ENCODE measurements around the gene TMIGD2.
"Not testable (repeated sequence)": the region's sequence is repeated elsewhere in the genome, so short reads cannot be mapped to it uniquely, and the experiment has no call there.

The TMIGD2 gene

GRCh38 chr19:4328991-4329681 is 26.9 kb upstream of the TMIGD2 start:
- not testable (repeated sequence) for H3K27me3 Mint-ChIP-seq, H3K36me3 Mint-ChIP-seq, H3K9me3 Mint-ChIP-seq
- H3K4me3 Mint-ChIP-seq = peak overlapping the region; percentile 86
- peak overlapping the region; percentile 88 for H3K27ac Mint-ChIP-seq
- H3K4me1 Mint-ChIP-seq = peaks cover 17% of the 10 kb centered on the region

DNA sequence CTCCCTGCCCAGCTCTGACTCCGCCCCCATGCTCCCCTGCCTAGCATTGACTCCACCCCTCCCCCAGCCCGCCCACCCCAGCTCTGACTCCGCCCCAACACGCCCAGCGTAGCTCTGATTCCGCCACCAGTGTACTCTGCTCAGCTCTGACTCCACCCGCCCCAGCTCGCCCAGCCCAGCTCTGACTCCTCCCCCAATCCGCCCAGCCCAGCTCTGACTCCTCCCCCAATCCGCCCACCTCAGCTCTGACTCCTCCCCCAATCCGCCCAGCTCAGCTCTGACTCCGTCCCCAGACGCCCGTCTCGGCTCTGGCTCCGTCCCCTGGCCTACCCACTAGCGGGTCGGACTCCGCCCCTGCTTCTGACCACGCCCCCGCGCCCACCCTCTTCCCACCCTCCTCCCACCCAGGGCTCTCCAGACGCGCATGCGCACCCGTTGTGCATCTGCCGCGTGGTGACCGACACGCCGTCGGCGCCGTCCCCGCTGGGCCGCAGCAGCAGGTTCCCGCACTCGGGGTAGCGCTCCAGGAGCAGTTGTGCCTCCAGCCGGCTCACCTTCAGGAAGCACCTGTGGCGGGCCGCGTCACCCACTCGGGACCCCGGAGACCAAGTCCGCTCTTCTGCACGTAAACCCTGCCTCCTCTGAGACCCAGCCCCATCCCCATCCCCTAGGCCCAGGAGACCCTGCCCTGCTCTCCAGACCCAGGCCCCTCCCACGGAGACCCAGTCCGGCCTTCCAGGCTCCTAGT is 26.2 kb upstream of the TMIGD2 start:
- H3K4me3 Mint-ChIP-seq = peak overlapping the region; percentile 86
- H3K4me1 Mint-ChIP-seq = peaks cover 17% of the 10 kb centered on the region
- no peaks in the 10 kb centered on the region for H3K9me3 Mint-ChIP-seq
- H3K27me3 Mint-ChIP-seq = no peaks in the 10 kb centered on the region
- no peaks in the 10 kb centered on the region for H3K36me3 Mint-ChIP-seq
- H3K27ac Mint-ChIP-seq = peak overlapping the region; percentile 88

GRCh38 chr19:4327877-4328242 is 25.7 kb upstream of the TMIGD2 start:
- peaks cover 17% of the 10 kb centered on the region for H3K4me1 Mint-ChIP-seq
- H3K36me3 Mint-ChIP-seq = no peaks in the 10 kb centered on the region
- H3K27me3 Mint-ChIP-seq = no peaks in the 10 kb centered on the region
- H3K27ac Mint-ChIP-seq = no peak overlapping the region
- H3K4me3 Mint-ChIP-seq = peak overlapping the region; percentile 86
- no peaks in the 10 kb centered on the region for H3K9me3 Mint-ChIP-seq

DNA sequence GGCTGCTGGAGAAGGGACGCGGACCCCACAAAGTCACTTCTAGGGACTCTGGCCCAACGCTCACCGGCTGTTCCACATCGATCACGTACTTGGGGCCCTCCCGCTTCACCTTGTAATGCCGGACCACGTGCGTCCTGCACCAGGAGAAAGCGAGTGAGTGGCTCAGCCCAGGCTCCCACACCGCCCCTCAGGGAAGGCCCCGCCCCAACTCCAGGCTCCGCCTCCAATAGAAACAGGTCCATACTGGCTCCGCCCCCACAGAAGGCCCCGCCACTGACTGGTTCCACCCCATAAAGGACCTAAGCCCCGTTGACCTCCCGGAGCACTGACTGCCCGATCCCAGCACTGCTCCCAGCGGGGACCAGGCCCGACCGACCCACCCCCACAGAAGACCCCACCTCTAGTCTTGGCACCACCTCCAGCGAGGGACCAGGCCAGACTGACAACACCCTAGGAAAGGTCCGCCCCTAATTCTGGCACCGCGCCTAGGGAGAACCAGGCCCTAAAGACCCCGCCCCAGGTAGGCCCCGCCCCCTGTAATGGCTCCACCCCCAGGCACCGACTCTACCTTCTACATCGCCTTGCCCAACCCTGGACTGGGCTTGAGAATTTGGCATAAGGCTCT is 25.2 kb upstream of the TMIGD2 start:
- no peaks in the 10 kb centered on the region for H3K27me3 Mint-ChIP-seq
- peaks cover 17% of the 10 kb centered on the region for H3K4me1 Mint-ChIP-seq
- no peaks in the 10 kb centered on the region for H3K36me3 Mint-ChIP-seq
- H3K4me3 Mint-ChIP-seq = peak overlapping the region; percentile 86
- H3K27ac Mint-ChIP-seq = no peak overlapping the region
- H3K9me3 Mint-ChIP-seq = no peaks in the 10 kb centered on the region

- H3K9me3 Mint-ChIP-seq = no peaks in the 10 kb centered on the region
- no peaks in the 10 kb centered on the region for H3K36me3 Mint-ChIP-seq
- no peak overlapping the region for H3K27ac Mint-ChIP-seq
- peaks cover 17% of the 10 kb centered on the region for H3K4me1 Mint-ChIP-seq
- H3K27me3 Mint-ChIP-seq = no peaks in the 10 kb centered on the region
- H3K4me3 Mint-ChIP-seq = peak overlapping the region; percentile 86
Measured at GRCh38 chr19:4326837-4327251, 24.7 kb upstream of the TMIGD2 start.

DNA sequence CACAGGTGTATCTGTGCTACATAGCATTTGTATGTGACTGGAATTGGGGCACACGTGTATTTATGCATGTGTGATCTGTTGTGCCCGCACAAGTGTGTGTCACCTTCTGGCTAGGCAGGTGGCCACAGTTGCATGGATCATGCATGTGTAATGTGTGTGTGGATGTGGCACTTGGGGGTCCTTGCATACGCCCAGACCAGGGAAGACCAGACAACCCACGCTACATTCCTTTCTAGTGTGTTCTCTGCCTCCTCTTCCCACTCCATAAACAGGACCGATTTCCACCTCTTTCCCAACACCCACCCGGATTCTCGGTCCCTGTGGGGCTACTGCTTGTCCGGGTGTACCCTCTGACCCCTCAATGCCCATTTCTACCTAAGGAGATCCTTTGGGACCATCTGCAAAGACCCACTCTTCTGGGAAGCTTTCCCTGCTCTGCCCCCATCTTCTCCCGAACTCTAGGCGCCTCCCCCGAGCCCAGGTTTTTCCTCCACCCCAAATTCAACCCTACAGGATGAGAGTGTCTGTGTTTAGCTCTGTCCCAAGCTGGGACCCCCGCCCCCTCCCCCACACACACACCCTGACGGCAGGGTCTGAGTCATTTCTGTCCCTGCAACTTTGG is 24.1 kb upstream of the TMIGD2 start:
- peaks cover 17% of the 10 kb centered on the region for H3K4me1 Mint-ChIP-seq
- H3K27me3 Mint-ChIP-seq = no peaks in the 10 kb centered on the region

DNA sequence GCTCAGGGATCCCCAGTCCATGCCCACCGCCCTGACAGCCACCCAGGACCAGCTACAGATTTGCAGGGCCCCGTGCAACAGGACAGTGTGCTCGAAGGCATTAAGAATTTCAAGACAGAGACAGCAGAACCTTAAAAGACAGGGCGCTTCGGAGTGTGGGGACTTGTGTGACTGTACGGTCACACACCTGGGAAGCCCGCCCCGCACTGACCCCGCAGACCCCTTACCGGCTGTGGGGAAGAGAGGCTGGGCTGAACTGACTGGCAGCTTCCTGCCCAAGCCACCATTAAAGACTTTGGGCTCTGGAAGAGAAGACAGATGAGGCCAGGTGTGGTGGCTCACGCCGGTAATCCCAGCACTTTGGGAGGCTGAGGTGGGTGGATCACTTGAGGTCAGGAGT is 22.0 kb upstream of the TMIGD2 start:
- Mint-ChIP-seq H3K9me3 (no peaks in the 10 kb centered on the region), H3K4me3 (no peak overlapping the region), H3K36me3 (no peaks in the 10 kb centered on the region), H3K4me1 (peaks cover 18% of the 10 kb centered on the region), H3K27me3 (no peaks in the 10 kb centered on the region), H3K27ac (no peak overlapping the region)

More for the DNA sequence above, 24.1 kb upstream of the TMIGD2 start:
- Mint-ChIP-seq H3K4me3 (peak overlapping the region; percentile 74), H3K36me3 (no peaks in the 10 kb centered on the region), H3K9me3 (no peaks in the 10 kb centered on the region), H3K27ac (peak overlapping the region; percentile 62)

- H3K27me3 Mint-ChIP-seq = no peaks in the 10 kb centered on the region
- H3K9me3 Mint-ChIP-seq = no peaks in the 10 kb centered on the region
- no peaks in the 10 kb centered on the region for H3K36me3 Mint-ChIP-seq
- no peak overlapping the region for H3K4me3 Mint-ChIP-seq
- no peak overlapping the region for H3K27ac Mint-ChIP-seq
- H3K4me1 Mint-ChIP-seq = peaks cover 21% of the 10 kb centered on the region
Measured at GRCh38 chr19:4323692-4324091, 21.5 kb upstream of the TMIGD2 start.

- Mint-ChIP-seq H3K9me3 (no peaks in the 10 kb centered on the region), H3K27ac (no peak overlapping the region), H3K4me3 (no peak overlapping the region), H3K36me3 (no peaks in the 10 kb centered on the region), H3K27me3 (no peaks in the 10 kb centered on the region), H3K4me1 (peaks cover 21% of the 10 kb centered on the region)
Measured at GRCh38 chr19:4322942-4323665, 20.9 kb upstream of the TMIGD2 start.

DNA sequence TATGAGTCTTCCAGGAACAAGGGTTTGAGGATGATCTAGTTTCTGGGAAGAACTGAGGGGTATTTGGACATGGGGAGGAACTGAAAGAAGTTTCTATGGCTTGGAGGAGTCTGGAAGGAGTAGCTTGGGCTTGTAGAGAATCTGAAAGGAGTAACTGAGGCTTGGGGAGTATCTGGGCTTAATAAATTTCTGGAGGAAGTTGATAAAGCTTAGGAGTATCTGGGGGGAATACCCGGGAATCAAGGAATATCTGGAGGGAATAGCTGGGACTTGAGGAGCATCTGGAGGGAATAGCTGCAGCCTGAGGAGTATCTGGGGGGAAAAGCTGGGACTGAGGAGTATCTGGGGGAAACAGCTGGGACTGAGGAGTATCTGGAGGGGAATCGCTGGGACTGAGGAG is 18.2 kb upstream of the TMIGD2 start:
- Mint-ChIP-seq H3K27ac (no peak overlapping the region), H3K27me3 (no peaks in the 10 kb centered on the region), H3K36me3 (no peaks in the 10 kb centered on the region), H3K4me3 (no peak overlapping the region), H3K4me1 (peaks cover 3% of the 10 kb centered on the region), H3K9me3 (no peaks in the 10 kb centered on the region)

GRCh38 chr19:4319067-4319718 is 17.0 kb upstream of the TMIGD2 start:
- Mint-ChIP-seq H3K36me3 (no peaks in the 10 kb centered on the region), H3K4me1 (peaks cover 3% of the 10 kb centered on the region), H3K27ac (peak overlapping the region; percentile 39), H3K9me3 (no peaks in the 10 kb centered on the region), H3K27me3 (no peaks in the 10 kb centered on the region), H3K4me3 (no peak overlapping the region)

GRCh38 chr19:4318460-4318859 is 16.3 kb upstream of the TMIGD2 start:
- no peaks in the 10 kb centered on the region for H3K9me3 Mint-ChIP-seq
- H3K27me3 Mint-ChIP-seq = no peaks in the 10 kb centered on the region
- no peaks in the 10 kb centered on the region for H3K36me3 Mint-ChIP-seq
- H3K27ac Mint-ChIP-seq = no peak overlapping the region
- H3K4me3 Mint-ChIP-seq = no peak overlapping the region
- peaks cover 3% of the 10 kb centered on the region for H3K4me1 Mint-ChIP-seq

GRCh38 chr19:4316956-4317355 is 14.8 kb upstream of the TMIGD2 start:
- Mint-ChIP-seq H3K4me1 (peaks cover 3% of the 10 kb centered on the region), H3K27ac (no peak overlapping the region), H3K4me3 (no peak overlapping the region), H3K9me3 (no peaks in the 10 kb centered on the region), H3K27me3 (no peaks in the 10 kb centered on the region), H3K36me3 (no peaks in the 10 kb centered on the region)

DNA sequence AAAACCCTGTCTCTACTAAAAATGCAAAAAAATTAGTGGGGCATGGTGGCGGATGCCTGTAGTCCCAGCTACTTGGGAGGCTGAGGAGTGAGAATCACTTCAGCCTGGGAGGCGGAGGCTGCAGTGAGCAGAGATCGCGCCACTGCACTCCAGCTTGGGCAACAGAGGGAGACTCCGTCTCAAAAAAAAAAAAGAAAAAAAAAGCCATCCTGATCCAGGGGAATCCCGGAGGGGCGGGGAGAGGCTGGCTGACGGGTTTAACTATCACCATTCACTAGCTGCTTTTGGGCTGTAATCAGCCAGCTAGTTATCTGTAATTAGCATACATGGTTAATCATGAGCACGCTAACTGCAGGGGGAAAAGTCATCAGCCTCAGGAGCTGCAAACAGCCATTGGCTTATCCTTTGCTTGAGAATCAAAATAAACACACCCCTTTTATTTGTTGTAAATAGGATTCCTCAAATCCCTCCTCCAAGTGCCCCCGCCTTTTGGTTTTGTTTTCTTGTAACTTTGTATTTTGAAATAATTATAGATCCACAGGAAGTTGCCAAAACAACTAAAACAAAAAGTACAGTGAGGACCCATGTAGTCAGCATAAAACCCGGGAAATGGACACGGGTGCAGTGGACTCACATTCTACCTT is 11.8 kb upstream of the TMIGD2 start:
- H3K9me3 Mint-ChIP-seq = no peaks in the 10 kb centered on the region
- H3K27ac Mint-ChIP-seq = no peak overlapping the region
- H3K27me3 Mint-ChIP-seq = no peaks in the 10 kb centered on the region
- no peak overlapping the region for H3K4me3 Mint-ChIP-seq
- H3K4me1 Mint-ChIP-seq = peaks cover under 1% of the 10 kb centered on the region
- no peaks in the 10 kb centered on the region for H3K36me3 Mint-ChIP-seq

Data from activated naive CD4-positive, alpha-beta T cell treated with anti-CD3 and anti-CD28 coated beads, Interleukin-2, amount 50 U/mL, for 24 hours (primary cell).